GM18498 (cell line): ENCODE data around the gene R3HDM1.
"Not testable (repeated sequence)": the region's sequence is repeated elsewhere in the genome, so short reads cannot be mapped to it uniquely, and the experiment has no call there.

Experiments used
- ATAC-seq: cut with Tn5 transposase; IDR thresholded peaks from one replicate; pipeline ENCODE4 v1.9.1; 2021; ENCODE audit warnings: mild to moderate bottlenecking, moderate library complexity; ENCODE audit not compliant: unreplicated experiment

R3HDM1 gene

DNA sequence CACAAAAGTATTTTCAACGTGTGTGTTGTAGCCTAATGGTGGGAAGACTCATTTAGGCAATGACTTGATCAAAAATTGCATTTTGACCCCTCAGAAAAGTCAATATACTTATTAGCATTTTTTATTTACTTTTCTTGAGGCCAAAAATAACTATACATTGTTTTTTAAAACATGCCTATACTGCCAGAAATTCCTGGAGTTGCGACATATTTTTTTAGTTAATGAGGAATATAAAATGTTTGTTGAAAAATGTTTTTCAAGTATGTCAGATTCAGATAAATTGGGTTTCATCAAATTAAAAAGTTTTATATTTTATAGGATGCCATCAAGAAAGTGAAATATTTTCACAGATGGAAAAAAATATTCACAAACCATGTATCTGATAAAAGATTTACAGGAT, 39.6 kb downstream of the R3HDM1 start:
- no peak for ATAC-seq

DNA sequence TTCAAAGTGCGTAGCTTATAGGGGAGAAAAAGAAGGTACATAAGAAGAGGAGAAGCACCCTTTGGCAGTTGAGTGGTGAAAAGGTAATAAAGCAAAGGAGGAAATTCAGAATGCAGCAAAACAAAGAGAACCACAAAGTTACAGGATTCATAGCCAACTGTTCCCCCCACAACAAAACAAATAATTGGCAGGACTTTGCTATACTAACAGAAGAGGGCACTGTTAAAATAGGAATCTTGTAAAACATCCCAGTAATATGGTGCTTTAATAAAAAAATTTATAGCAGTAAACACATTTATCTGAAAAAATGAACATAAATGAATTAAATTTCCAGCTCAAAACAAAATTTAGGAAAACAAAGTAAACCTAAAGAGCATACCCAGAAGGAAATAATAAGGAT, 42.3 kb downstream of the R3HDM1 start:
- no peak for ATAC-seq

DNA sequence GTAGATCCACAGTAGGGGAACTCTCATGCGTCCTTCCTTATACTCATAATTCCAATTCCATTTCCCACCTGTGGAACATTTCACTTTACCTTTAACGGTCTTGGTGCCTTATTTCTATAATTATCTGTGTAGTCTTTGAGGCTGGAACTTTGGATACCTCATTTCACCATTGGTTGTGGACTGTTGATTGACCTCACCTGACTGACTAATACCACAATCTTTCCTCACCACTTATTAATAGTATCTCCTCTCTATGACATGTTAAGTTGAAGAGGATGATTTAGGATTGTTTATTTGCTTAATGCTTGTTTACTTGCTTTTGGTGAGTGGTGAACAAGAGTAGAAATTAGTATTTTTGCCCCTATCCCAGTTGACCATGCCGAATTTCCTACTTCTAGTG, 50.0 kb downstream of the R3HDM1 start:
- no peak for ATAC-seq

DNA sequence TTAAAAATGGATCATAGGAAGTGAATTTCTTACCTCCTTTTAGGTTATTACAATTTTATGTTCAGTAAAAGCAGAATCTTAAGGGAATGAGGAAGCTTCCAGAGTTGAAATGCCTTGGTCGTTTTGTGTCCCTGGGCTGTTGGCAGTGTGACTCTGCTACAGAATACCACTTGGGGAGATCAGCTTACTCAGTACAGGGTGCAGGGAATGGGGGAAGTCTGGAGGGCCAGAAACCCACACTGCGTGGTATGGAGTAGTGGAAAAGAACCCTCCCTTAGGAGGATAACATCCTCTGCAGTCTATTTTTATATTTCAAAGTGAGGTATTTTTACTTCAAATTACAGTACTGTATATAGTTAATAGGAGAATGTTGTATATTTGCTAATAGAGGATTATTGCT, 51.1 kb downstream of the R3HDM1 start:
- ATAC-seq: no peak

DNA sequence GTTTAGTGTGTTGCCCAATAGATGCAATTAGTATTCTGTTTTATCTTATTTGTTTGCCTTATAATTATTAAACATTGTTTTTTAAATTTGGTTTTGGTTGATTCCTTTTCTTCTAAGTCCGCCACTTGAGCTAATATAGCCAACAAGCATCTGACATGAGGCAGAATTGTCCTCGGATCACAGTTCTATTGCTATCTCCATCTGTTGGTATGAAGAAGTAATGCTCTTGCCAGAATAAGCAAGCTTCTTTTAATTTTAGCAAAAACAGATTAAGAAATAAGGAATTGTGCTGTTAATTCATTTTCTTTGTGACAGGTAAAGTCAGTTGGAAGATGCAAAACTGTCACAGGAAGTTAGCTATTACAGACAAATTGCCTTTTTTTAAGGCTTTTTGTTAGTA, 54.3 kb downstream of the R3HDM1 start:
- no peak for ATAC-seq

DNA sequence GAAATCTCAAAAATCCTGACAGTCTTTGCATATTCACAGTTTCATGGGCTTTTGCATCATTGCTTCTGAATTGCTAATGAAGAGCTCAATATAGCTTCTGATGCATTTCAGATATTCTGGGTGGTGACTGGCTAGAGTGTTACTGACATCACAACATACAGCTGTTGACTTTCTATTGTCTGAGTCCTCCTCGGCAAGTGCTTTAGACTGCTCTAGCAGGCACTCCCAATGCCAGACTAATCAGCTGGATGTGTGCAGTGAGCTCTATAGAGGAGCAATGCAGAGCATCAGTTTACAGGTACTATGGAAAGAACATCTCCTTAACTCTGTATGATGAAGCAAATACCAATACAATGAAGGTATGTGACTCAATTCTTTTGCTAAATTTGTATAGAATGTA, 54.9 kb downstream of the R3HDM1 start:
- ATAC-seq: peak; percentile 78

- no peak for ATAC-seq
These were observed 56.7 kb downstream of the R3HDM1 start for GRCh38 chr2:135587958-135588357.

GRCh38 chr2:135590619-135591260, 59.5 kb downstream of the R3HDM1 start:
- ATAC-seq: peak; percentile 56

DNA sequence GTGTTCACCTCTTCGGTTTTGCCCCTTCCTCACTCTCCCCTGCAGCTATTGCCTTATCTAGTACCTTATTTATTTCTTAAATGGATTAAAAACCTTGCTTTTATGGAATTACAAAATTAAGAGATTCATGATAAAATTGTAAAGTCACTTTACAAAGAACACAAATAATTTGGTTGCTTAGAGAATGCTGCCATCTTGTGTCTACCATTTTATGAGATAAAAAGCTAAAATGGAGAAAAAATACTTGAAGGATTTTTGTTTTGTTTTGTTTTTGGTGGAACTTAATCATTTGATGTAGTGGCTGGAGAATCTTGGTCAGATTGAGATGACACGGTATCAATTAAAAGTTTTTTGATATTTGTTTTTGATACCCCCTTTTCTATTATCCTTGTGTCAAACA, 69.6 kb downstream of the R3HDM1 start:
- ATAC-seq: no peak

GRCh38 chr2:135603543-135603942, 72.3 kb downstream of the R3HDM1 start:
- no peak for ATAC-seq

GRCh38 chr2:135607561-135607960, 76.3 kb downstream of the R3HDM1 start:
- no peak for ATAC-seq

GRCh38 chr2:135612319-135612718, 81.0 kb downstream of the R3HDM1 start:
- no peak for ATAC-seq

GRCh38 chr2:135615404-135615803, 84.1 kb downstream of the R3HDM1 start:
- no peak for ATAC-seq

- ATAC-seq: no peak
These were observed 86.3 kb downstream of the R3HDM1 start for GRCh38 chr2:135617501-135618015.

- ATAC-seq: no peak
These were observed 88.9 kb downstream of the R3HDM1 start for GRCh38 chr2:135620198-135620597.

GRCh38 chr2:135629520-135629919, 98.2 kb downstream of the R3HDM1 start:
- ATAC-seq: no peak

GRCh38 chr2:135630034-135630433, 98.8 kb downstream of the R3HDM1 start:
- not testable (repeated sequence) for ATAC-seq

DNA sequence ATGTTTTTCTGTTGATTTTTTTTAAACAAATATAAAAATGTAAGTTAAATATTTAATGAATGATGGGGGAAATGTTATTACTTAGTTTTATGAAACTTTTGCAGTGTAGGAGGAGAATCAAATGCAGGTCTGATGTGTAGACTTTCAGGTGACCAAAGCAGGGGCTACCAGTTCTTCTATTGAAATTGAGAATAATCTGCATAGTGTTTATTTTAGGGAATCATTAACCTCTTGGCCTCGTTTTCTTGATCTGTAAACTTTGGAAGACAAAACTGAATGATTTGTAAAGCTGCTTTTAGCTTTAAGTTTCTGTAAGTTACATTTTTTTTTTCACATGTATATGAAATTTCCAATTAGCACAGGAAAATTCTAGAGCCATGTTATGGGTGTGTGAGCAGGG, 99.2 kb downstream of the R3HDM1 start:
- ATAC-seq: no peak

DNA sequence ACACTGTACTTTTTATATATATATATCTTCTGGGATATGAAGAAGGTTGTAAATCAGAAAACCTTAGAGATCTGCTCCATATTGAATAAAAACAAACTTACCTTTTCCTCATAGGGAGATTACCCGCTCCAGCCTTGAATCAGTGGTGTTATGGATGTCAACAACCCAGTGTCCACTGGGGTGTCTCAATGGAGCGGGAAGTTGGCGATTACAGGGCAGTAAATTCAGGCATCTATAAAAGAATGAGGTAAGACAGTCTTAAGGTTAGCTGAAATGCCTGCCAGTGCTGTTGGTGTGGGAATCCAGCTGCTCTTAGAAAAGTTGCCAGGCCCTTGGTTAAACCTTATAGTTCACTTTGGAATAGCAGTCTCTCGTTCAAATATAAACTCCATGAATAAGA, 102.3 kb downstream of the R3HDM1 start:
- no peak for ATAC-seq

DNA sequence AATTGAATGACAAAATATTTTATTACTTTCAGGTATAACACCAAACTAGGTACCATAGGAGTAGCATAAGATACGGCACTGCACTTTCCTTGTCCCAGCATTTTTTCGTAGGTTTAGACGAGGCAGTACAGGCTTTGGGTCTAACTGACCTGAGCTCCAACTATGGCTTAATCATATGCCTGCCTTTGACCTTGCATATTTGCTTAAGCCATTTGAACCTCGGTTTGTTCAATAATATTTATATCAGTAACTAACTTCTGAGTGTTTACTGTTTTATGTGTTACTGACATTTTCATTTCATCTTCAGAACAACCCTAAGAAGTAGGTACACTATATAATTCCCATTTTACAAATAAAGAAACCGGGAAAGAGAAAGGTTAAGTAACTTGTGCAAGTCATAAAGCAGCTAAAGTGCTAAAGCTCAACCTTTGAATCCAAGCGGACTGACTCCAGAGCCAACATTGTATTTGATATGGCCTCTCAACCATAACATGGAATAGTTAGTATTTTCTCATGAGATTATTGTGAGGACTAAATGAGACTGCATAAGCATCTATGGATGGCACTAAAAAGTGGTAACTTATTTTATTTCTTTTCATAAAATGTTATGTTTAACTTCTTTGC, 104.0 kb downstream of the R3HDM1 start:
- ATAC-seq: no peak

DNA sequence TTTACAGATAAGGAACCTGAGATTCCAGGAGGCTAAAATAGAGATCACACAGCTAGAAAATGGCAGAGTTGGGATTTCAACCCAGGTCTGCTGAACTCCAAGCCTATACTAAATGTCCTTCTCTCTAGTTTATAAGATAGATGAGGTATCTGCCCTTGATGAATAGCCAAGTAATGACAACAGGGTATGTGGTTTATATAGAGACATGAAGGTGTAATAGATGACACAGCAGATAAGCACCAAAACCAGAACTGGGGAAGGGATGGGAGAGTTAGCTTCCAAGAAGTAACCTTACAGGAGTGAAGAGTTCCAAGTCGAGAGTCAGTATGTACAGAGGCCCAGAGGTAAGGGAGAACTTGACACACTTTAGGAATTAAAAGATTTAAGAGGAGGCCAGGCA, 105.7 kb downstream of the R3HDM1 start:
- ATAC-seq: peak; percentile 19

DNA sequence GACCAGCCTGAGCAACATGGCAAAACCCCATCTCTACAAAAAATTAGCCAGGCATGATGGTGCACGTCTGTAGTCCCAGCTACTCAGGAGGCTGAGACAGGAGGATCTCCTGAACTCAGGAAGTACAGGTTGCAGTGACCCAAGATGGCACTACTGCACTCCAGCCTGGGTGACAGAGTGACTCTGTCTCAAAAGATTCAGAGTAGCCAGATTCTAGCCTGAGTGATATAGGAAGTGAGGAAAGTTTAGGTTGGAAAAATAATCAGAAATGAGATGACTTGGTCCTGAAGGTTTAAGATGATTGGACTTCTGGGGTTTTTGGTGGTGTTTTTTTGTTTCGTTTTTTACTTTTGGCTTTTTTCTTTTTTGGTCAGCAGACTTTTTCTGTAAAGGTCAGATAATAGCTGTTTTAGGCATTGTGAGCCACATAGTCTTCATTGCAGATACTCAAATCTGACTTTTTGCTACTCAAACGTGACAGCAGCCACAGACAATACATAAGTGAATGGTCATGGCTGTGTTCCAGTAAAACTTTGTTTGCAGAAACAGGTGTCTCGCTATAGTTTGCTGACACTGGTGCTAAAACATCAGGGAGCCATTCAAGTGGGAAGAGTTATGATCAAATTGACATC, 106.3 kb downstream of the R3HDM1 start:
- peak; percentile 37 for ATAC-seq
